Astrocyte of the cerebellum (primary cell): ENCODE measurements around the gene CORO6.

Experiments used
- DNase-seq: peaks from one replicate; pipeline ENCODE4 v3.0.0-alpha.2; 2011; ENCODE audit warnings: low read depth
- H3K4me3 ChIP-seq: 2 replicates; pipeline ENCODE4 v1.5.1; 2011; ENCODE audit warnings: mild to moderate bottlenecking, low read depth, low read length, moderate library complexity
- in situ Hi-C: cut with HindIII; loops from 2 replicates; pipeline ENCODE4 v1.10.0; 2017; ENCODE audit warnings: low sequenced_read_pairs
- TF ChIP-seq, protein P1 (sequence below): IDR thresholded peaks from 2 replicates; pipeline ENCODE4 v1.5.1; 2012; ENCODE audit warnings: low read length, low read depth, moderate library complexity, mild to moderate bottlenecking; ENCODE audit errors: missing control alignments

CORO6 gene

GRCh38 chr17:29640981-29641642 lies 18.4 kb upstream of the CORO6 start:
- TF ChIP-seq, protein P1, sequence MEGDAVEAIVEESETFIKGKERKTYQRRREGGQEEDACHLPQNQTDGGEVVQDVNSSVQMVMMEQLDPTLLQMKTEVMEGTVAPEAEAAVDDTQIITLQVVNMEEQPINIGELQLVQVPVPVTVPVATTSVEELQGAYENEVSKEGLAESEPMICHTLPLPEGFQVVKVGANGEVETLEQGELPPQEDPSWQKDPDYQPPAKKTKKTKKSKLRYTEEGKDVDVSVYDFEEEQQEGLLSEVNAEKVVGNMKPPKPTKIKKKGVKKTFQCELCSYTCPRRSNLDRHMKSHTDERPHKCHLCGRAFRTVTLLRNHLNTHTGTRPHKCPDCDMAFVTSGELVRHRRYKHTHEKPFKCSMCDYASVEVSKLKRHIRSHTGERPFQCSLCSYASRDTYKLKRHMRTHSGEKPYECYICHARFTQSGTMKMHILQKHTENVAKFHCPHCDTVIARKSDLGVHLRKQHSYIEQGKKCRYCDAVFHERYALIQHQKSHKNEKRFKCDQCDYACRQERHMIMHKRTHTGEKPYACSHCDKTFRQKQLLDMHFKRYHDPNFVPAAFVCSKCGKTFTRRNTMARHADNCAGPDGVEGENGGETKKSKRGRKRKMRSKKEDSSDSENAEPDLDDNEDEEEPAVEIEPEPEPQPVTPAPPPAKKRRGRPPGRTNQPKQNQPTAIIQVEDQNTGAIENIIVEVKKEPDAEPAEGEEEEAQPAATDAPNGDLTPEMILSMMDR: no peak
- H3K4me3 ChIP-seq: no peak overlapping the region
- DNase-seq: no peak
- in situ Hi-C loops: loop anchor here (5.0 kb wide), 1 partner anchor 136 kb away; no protein-coding TSS in a partner anchor

GRCh38 chr17:29640413-29640812 lies 17.7 kb upstream of the CORO6 start:
- no peak for DNase-seq
- H3K4me3 ChIP-seq: no peak overlapping the region
- TF ChIP-seq, protein P1: no peak
- in situ Hi-C loops: loop anchor here (5.0 kb wide), 1 partner anchor 137 kb away; no protein-coding TSS in a partner anchor

- H3K4me3 ChIP-seq: no peak overlapping the region
- no peak for DNase-seq
- in situ Hi-C loops: no loop called here
- TF ChIP-seq, protein P1: no peak
Measured at GRCh38 chr17:29633886-29634285, 11.2 kb upstream of the CORO6 start.

DNA sequence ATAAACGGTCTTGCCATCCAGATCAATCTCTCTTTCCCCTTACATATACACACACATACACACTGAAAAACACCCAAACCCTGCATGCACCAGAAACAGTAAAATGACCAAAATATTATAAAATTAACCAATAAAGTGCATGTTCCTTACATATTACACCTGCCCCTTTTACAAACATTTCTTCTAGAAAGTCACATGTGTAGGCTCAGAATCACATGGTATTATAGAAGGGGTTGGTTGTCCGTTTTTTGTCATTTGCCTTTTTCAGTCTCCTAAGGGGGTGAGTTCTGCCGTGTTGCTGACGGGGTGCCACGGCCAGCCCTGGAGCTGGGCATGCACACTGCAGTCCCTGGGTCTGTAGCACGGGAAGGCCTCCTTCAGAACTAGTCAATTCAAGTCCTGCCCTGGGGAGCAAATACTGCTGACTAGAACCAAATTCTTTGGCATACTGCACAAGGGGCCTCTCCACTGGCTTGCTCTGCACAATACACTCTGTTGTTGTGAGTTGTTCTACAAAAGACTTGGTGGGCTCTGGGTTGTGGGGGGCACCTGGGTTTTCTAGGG lies 8.0 kb upstream of the CORO6 start:
- H3K4me3 ChIP-seq: no peak overlapping the region
- TF ChIP-seq, protein P1: no peak
- DNase-seq: no peak
- in situ Hi-C loops: no loop called here

- H3K4me3 ChIP-seq: no peak overlapping the region
- in situ Hi-C loops: no loop called here
- TF ChIP-seq, protein P1: no peak
- no peak for DNase-seq
Measured at GRCh38 chr17:29629839-29630238, 7.1 kb upstream of the CORO6 start.

GRCh38 chr17:29628644-29629043 lies 5.9 kb upstream of the CORO6 start:
- in situ Hi-C loops: no loop called here

More at GRCh38 chr17:29628644-29629043, 5.9 kb upstream of the CORO6 start:
- TF ChIP-seq, protein P1: no peak
- DNase-seq: no peak
- H3K4me3 ChIP-seq: no peak overlapping the region
